HG03066 (cell line): ENCODE data around the gene ANGPTL2.

Experiments used
- ATAC-seq: cut with Tn5 transposase; IDR thresholded peaks from one replicate; pipeline ENCODE4 v1.9.1; 2021; ENCODE audit warnings: low read depth; ENCODE audit not compliant: unreplicated experiment

ANGPTL2 gene

DNA sequence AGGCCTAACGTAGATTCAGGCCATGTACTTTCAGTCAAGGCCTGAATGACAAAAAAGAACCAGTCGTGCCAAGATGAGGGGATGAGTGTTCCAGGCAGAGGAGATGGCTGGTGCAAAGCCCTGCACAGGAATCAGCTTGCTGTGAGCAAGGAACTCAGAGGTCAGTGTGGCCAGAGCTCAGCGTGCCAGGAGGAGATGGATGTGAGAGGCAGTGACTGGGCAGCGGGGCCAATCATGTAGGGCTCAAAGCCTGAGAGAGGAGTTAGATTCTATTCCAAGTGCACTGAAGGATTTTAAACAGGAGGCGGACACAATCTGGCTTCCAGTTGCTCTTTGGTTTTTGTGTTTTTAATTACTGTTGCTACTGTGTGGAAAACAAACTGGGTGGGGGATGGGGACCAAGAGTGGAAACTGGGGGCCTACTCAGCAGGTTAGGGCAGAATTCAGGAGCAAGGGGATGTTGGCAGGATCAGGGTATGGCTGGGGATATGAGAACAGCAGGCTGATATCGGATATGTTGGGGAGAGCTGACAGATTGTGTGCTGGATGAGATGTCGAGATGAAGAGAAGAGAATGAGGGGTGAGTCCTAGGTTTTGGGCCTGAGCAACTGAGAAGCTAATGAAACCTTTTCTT is 64.3 kb downstream of the ANGPTL2 start:
- no peak for ATAC-seq

DNA sequence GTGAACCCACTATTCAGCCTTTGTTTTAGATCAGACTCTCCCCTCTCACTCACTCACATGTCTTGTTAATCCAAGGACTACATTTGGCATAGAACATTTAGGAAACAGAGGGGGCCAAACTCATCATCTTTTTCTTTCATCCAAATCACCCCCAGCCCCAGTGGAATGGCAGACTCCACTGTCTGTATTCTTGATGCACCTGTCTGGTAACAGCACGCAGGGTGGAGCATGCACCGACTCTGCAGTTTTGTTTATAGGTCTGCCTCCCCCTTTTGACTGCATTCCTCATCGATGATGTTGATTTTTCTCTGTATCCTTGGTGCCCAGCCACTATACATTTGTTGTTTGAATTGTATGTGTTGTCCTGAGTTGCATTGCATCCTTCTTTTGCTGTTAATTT is 66.0 kb downstream of the ANGPTL2 start:
- no peak for ATAC-seq

- ATAC-seq: no peak
These were observed 66.6 kb downstream of the ANGPTL2 start for GRCh38 chr9:127055745-127056402.

- ATAC-seq: no peak
These were observed 68.5 kb downstream of the ANGPTL2 start for GRCh38 chr9:127053960-127054359.

- ATAC-seq: no peak
These were observed 69.2 kb downstream of the ANGPTL2 start for GRCh38 chr9:127053057-127053821.

- ATAC-seq: no peak
These were observed 70.4 kb downstream of the ANGPTL2 start for GRCh38 chr9:127051881-127052595.

GRCh38 chr9:127050591-127051001 is 71.8 kb downstream of the ANGPTL2 start:
- ATAC-seq: no peak

GRCh38 chr9:127050152-127050551 is 72.3 kb downstream of the ANGPTL2 start:
- no peak for ATAC-seq

DNA sequence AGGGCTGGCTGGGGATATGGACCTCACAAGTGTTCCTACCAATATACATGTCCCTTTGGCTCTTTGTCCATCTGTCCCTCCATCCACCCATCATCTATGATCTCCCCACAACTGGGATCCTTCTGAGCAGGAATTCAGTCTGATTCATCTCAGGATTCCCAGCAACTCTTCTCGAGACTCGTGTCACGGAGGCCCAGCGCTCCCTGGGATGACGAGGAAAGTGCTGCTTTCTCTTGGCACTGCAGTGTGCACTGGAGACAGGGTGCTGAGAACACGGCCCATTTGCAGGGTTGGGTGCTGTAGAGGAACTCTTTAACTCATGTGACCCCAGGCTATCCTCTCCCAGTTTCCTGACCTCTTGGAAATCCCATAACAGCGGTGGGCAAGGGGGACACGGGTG is 72.9 kb downstream of the ANGPTL2 start:
- ATAC-seq: no peak

GRCh38 chr9:127049044-127049443 is 73.4 kb downstream of the ANGPTL2 start:
- ATAC-seq: no peak

GRCh38 chr9:127047971-127048370 is 74.5 kb downstream of the ANGPTL2 start:
- no peak for ATAC-seq

- ATAC-seq: no peak
These were observed 77.3 kb downstream of the ANGPTL2 start for GRCh38 chr9:127045148-127045547.

DNA sequence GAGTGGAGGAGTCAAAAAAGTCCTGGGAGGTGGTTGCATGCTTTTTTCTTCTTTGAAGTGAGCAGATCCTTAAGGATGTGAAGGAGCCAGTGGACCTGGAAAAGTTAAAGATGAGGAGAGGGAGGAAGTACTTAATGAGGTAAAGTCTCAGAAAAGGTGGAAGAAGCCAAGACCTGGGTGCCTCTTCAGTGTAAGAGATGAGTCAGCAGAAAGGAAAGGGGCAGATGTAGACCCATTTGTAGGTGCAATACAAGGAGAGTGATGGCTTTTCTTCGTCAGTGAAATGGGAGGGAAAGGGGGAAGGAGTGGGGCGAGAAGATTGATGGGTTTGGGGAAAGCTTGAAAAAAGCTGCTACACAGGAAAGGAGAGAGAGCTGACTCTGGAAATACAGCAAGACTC is 82.9 kb downstream of the ANGPTL2 start:
- ATAC-seq: no peak

- ATAC-seq: no peak
These were observed 83.9 kb downstream of the ANGPTL2 start for GRCh38 chr9:127038531-127038930.
